Fibroblast of lung (primary cell): ENCODE data around the gene LRCOL1.

Source experiments
- EZH2 ChIP-seq: IDR thresholded peaks from 2 replicates; pipeline ENCODE4 v1.5.1; 2012; ENCODE audit warnings: low read length, control low read depth, mild to moderate bottlenecking; ENCODE audit errors: missing control alignments
- TF ChIP-seq, protein P1 (sequence below), 2 donors: IDR thresholded peaks in 1 of 2; conservative IDR thresholded peaks in 1 of 2; 1 replicate in 1 of 2; 2 replicates in 1 of 2; pipeline ENCODE4 v1.5.1; 2011 to 2012; ENCODE audit warnings: low read length in 2 of 2, control low read depth in 1 of 2, inconsistent platforms in 1 of 2, low read depth in 1 of 2, mild to moderate bottlenecking in 1 of 2

DNA sequence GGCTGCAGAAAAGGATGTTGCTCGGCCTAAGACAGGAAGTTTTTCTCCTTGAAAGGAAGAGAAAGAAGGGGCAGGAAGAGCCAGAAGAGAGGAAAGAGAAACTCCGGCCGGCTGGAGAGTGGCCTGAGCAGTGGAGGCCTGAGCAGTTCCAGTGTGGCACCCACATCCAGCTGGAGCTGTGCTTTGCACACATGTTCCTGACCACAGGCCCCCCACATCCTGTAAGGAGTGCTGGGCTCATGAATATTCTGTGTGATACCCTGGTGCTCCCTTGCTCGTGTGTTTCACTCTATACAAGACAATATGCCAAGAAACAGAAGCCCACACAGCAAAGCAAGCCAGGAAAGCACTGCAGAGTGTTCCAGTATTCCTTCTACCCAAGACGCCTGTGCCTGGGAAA lies 49.7 kb upstream of the LRCOL1 start:
- TF ChIP-seq, protein P1, sequence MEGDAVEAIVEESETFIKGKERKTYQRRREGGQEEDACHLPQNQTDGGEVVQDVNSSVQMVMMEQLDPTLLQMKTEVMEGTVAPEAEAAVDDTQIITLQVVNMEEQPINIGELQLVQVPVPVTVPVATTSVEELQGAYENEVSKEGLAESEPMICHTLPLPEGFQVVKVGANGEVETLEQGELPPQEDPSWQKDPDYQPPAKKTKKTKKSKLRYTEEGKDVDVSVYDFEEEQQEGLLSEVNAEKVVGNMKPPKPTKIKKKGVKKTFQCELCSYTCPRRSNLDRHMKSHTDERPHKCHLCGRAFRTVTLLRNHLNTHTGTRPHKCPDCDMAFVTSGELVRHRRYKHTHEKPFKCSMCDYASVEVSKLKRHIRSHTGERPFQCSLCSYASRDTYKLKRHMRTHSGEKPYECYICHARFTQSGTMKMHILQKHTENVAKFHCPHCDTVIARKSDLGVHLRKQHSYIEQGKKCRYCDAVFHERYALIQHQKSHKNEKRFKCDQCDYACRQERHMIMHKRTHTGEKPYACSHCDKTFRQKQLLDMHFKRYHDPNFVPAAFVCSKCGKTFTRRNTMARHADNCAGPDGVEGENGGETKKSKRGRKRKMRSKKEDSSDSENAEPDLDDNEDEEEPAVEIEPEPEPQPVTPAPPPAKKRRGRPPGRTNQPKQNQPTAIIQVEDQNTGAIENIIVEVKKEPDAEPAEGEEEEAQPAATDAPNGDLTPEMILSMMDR (conservative IDR thresholded peaks at IDR 0.05 in 1 of 2, IDR thresholded peaks at IDR 0.05 in 1 of 2; ENCODE audit: low read depth in 1 of 2, low read length in 2 of 2): no peak
- no peak for TF ChIP-seq EZH2
